Measurements from ENCODE around the gene DIO2. TPM values are rescaled to one million over a fixed set of nuclear protein-coding genes. Genes with fewer than 3 reads are reported as not detected.

Gene DIO2
- total and polyA plus RNA-seq, 2 experiments from 2014 or later: 0.71 to 2.5 TPM

GRCh38 chr14:80188571-80188970 lies 22.7 kb downstream of the DIO2 start:
- DNase-seq (ENCODE audit: low spot score): no peak
- Histone ChIP-seq H3K27ac (no peak overlapping the region), H3K79me2 (no peaks in the 10 kb centered on the region), H3K27me3 (no peaks in the 10 kb centered on the region), H3K4me2 (no peak overlapping the region), H3K9me2 (replicated peaks; ENCODE audit: insufficient read depth) (no peaks in the 10 kb centered on the region), H2AFZ (no peak overlapping the region), H3K4me1 (ENCODE audit: insufficient read depth) (no peaks in the 10 kb centered on the region), H3K9me3 (ENCODE audit: low read depth) (no peaks in the 10 kb centered on the region), H3K36me3 (replicated peaks; ENCODE audit: insufficient read depth, low read depth) (no peaks in the 10 kb centered on the region), H3K4me3 (no peak overlapping the region), H4K20me1 (ENCODE audit: insufficient read depth, poor library complexity, severe bottlenecking) (no peaks in the 10 kb centered on the region)
- TF ChIP-seq EZH2phosphoT487 (IDR thresholded peaks at IDR 0.05; ENCODE audit: low read depth, severe bottlenecking, unreplicated experiment) (no peak), EZH2 (IDR thresholded peaks at IDR 0.05; ENCODE audit: borderline replicate concordance) (no peak), CTCF (IDR thresholded peaks at IDR 0.05; ENCODE audit: poor library complexity) (no peak)
- WGBS (ENCODE audit: low lambda C conversion rate, missing lambda C conversion rate): 80% methylated on average over 6 of the region's 6 CpGs

GRCh38 chr14:80186301-80186800 lies 25.0 kb downstream of the DIO2 start:
- WGBS (ENCODE audit: low lambda C conversion rate, missing lambda C conversion rate): 89% methylated on average over 9 of the region's 9 CpGs
- Histone ChIP-seq H3K36me3 (replicated peaks; ENCODE audit: insufficient read depth, low read depth) (no peaks in the 10 kb centered on the region), H2AFZ (no peak overlapping the region), H3K27ac (no peak overlapping the region), H3K79me2 (no peaks in the 10 kb centered on the region), H3K27me3 (no peaks in the 10 kb centered on the region), H3K4me3 (no peak overlapping the region), H3K9me3 (ENCODE audit: low read depth) (no peaks in the 10 kb centered on the region), H3K4me2 (no peak overlapping the region), H3K9me2 (replicated peaks; ENCODE audit: insufficient read depth) (no peaks in the 10 kb centered on the region), H4K20me1 (ENCODE audit: insufficient read depth, poor library complexity, severe bottlenecking) (no peaks in the 10 kb centered on the region), H3K4me1 (ENCODE audit: insufficient read depth) (no peaks in the 10 kb centered on the region)
- DNase-seq (ENCODE audit: low spot score): no peak
- no peak for TF ChIP-seq CTCF (IDR thresholded peaks at IDR 0.05; ENCODE audit: poor library complexity)
- no peak for TF ChIP-seq EZH2phosphoT487 (IDR thresholded peaks at IDR 0.05; ENCODE audit: low read depth, severe bottlenecking, unreplicated experiment)

GRCh38 chr14:80176893-80177292 lies 34.4 kb downstream of the DIO2 start:
- TF ChIP-seq EZH2 (IDR thresholded peaks at IDR 0.05; ENCODE audit: borderline replicate concordance) (no peak), EZH2phosphoT487 (IDR thresholded peaks at IDR 0.05; ENCODE audit: low read depth, severe bottlenecking, unreplicated experiment) (no peak), CTCF (IDR thresholded peaks at IDR 0.05; ENCODE audit: poor library complexity) (no peak)

More at GRCh38 chr14:80176893-80177292, 34.4 kb downstream of the DIO2 start:
- no peak overlapping the region for H3K27ac ChIP-seq
- no peaks in the 10 kb centered on the region for H3K4me1 ChIP-seq (ENCODE audit: insufficient read depth)
- H3K9me2 ChIP-seq (replicated peaks; ENCODE audit: insufficient read depth): no peaks in the 10 kb centered on the region
- no peaks in the 10 kb centered on the region for H4K20me1 ChIP-seq (ENCODE audit: insufficient read depth, poor library complexity, severe bottlenecking)
- no peak overlapping the region for H3K4me2 ChIP-seq
- no peaks in the 10 kb centered on the region for H3K9me3 ChIP-seq (ENCODE audit: low read depth)
- no peaks in the 10 kb centered on the region for H3K27me3 ChIP-seq
- H3K79me2 ChIP-seq: no peaks in the 10 kb centered on the region
- no peaks in the 10 kb centered on the region for H3K36me3 ChIP-seq (replicated peaks; ENCODE audit: insufficient read depth, low read depth)
- DNase-seq (ENCODE audit: low spot score): no peak
- H3K4me3 ChIP-seq: no peak overlapping the region
- H2AFZ ChIP-seq: no peak overlapping the region
